Muscle of leg (tissue), 11 donors: ENCODE results near the gene ABCA6. TPM values are rescaled to one million over a fixed set of nuclear protein-coding genes. Genes with fewer than 3 reads are reported as not detected.

ENCODE experiments used
- DNase-seq: peaks from one replicate; pipeline ENCODE4 v3.0.0; 2013
- H3K27ac ChIP-seq: one replicate; pipeline ENCODE4 v1.5.1; 2013; ENCODE audit warnings: mild to moderate bottlenecking, low read length, control low read depth
- H3K27me3 ChIP-seq: one replicate; pipeline ENCODE4 v1.6.1; 2013; ENCODE audit warnings: low read length; ENCODE audit not compliant: control insufficient read depth, insufficient read depth
- H3K36me3 ChIP-seq: one replicate; pipeline ENCODE4 v1.6.1; 2013; ENCODE audit warnings: low read length; ENCODE audit not compliant: control insufficient read depth, insufficient read depth
- H3K4me1 ChIP-seq: one replicate; pipeline ENCODE4 v1.6.1; 2013; ENCODE audit warnings: low read length; ENCODE audit not compliant: control insufficient read depth, insufficient read depth
- H3K4me3 ChIP-seq: one replicate; pipeline ENCODE4 v1.5.1; 2013; ENCODE audit warnings: low read length, control low read depth
- H3K9me3 ChIP-seq: replicated peaks from 2 replicates; pipeline ENCODE4 v1.6.1; 2013; ENCODE audit warnings: low read depth, low read length; ENCODE audit not compliant: control insufficient read depth
- WGBS: methylation state at CpG from one replicate; pipeline ENCODE4 v1.1.5; 2013; ENCODE audit warnings: missing lambda C conversion rate; ENCODE audit not compliant: insufficient coverage; 5-methylcytosine and 5-hydroxymethylcytosine counted together
- polyA plus RNA-seq, 8 donors: library from polyadenylated mRNA; unstranded; fragments of 120-200 nt; gene quantifications; one replicate each; pipeline versions ENCODE4 v1.2.1 to v1.2.3, GENCODE V29; 2013; ENCODE audit warnings: inconsistent platforms in 1 of 8, low replicate concordance in 1 of 8; ENCODE audit not compliant: insufficient read length in 8 of 8, insufficient read depth in 1 of 8
- total RNA-seq: library from RNA; stranded (reverse); fragments of 120-200 nt; gene quantifications from one replicate; pipeline ENCODE4 v1.2.4, GENCODE V29; 2013

ABCA6 gene
- total and polyA plus RNA-seq, 9 donors, result 7.2 to 24.3 (median 8.7) TPM

DNA sequence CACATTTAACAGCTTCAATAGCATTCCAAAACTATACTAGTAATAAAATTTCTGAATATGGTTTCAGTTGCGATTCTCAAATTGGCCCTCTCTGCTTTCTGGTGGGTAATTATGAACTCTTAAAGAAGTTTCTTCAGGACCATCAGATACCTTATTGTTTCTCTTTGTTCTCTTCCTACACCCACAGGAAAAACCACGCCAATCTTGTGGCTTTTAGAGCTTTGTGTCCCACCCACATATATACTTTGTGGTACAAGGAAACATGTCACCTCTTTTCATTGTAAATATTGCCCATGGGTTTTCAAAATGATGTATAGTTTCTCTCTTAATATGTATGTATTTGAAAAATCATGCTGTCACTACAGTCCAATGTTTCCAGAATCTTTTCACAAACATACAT lies 93.1 kb downstream of the ABCA6 start:
- no peak overlapping the region for H3K27ac ChIP-seq
- no peaks in the 10 kb centered on the region for H3K9me3 ChIP-seq
- H3K27me3 ChIP-seq, result peaks cover 2% of the 10 kb centered on the region
- peaks cover 5% of the 10 kb centered on the region for H3K36me3 ChIP-seq
- no peak overlapping the region for H3K4me3 ChIP-seq
- no peaks in the 10 kb centered on the region for H3K4me1 ChIP-seq
- no peak for DNase-seq
- no CpG with 5 or more reads among the region's 2 CpGs for WGBS

DNA sequence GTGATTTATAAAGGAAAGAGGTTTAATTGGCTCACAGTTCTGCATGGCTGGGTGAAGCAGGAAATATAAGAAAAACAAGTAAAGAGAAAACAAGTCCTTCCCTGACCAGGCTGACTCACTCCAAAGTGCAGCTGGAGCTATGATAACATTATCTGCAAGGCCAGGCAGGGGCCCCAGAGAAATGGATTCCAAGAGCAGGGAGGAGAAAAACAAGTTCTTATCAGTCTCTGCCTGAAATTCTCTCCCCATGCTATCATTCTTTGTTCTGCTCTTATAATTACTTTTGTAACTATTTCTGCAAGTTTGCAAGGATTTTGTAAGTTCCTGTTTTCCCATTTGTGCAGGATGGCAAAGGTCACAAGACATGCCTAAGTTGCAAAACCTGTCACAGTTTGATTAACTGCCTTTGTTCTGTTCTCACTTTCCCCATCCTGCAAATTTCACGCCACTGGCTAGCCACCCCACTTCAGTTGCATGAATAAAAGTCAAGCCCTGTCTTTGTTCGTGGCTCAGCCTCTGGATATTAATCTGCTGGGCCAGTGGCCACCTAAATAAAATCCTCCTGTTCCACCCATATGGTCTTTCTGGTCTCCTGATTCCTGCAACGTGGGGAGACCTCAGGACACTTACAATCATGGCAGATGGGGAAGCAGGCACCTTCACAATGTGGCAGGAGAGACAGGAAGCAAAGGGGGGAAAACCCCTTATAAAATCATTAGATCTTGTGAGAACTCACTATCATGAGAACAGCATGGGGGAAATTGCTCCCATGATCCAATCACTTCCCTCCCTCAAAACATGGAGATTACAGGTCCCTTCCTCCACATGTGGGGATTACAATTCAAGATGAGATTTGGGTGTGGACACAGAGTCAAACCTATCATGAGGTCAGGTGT lies 94.1 kb downstream of the ABCA6 start:
- H3K27ac ChIP-seq, result peak overlapping the region; percentile 16
- H3K36me3 ChIP-seq, result peaks cover 5% of the 10 kb centered on the region
- H3K4me3 ChIP-seq, result no peak overlapping the region
- WGBS, result 34% methylated on average over 2 of the region's 3 CpGs
- H3K9me3 ChIP-seq, result no peaks in the 10 kb centered on the region
- peak; percentile 75 for DNase-seq
- H3K4me1 ChIP-seq, result no peaks in the 10 kb centered on the region
- H3K27me3 ChIP-seq, result peaks cover 2% of the 10 kb centered on the region

DNA sequence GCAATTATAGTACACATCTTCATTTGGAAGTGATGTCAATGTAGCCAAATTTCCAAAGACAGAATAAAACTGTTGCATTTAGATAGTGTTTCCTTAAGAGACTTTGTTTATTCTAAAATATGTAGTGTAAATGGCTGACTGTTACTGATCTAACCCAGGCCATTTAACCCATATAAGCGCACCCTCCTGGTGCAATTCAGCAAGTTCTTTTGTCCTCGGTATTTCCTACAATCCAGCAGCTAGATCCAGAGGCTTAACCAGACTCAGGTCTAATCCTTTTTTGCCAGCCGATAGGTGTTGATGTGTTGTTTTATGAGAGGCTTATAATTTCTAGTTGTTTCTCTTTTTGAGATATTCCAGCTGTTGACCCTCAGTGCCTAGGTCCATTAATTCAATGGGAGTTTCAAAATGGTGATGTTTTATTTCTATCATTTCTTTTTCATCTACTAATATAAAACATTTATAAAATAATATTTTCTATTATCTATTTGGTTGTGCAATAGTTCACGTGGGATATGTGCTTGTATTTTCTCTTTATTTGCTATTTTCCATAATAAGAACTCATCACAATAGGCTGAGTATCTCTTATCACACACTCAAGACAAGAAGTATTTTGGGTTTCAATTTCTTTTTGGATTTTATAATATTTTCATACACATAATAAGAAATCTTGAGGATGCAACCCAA lies 95.4 kb downstream of the ABCA6 start:
- H3K4me1 ChIP-seq, result no peaks in the 10 kb centered on the region
- no CpG with 5 or more reads among the region's 4 CpGs for WGBS
- no peak overlapping the region for H3K27ac ChIP-seq
- no peaks in the 10 kb centered on the region for H3K9me3 ChIP-seq
- H3K36me3 ChIP-seq, result peaks cover 5% of the 10 kb centered on the region
- H3K27me3 ChIP-seq, result peaks cover 2% of the 10 kb centered on the region
- H3K4me3 ChIP-seq, result no peak overlapping the region
- no peak for DNase-seq

DNA sequence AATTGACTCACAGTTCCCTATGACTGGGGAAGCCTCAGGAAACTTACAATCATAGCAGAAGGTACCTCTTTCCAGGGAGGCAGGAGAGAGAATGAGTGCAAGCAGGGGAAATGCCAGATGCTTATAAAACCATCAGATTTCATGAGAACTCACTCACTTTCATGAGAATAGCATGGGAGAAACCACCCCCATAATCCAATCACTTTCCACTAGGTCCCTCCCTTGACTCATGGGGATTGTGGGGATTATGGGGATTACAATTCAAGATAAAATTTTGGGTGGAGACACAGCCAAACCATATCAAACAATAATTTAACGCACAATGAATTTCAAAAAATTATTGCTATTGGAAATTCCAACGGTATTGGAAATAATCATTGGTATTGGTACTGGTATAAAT lies 96.0 kb downstream of the ABCA6 start:
- WGBS, result no CpG with 5 or more reads among the region's 2 CpGs
- H3K4me1 ChIP-seq, result no peaks in the 10 kb centered on the region
- DNase-seq, result no peak
- H3K4me3 ChIP-seq, result no peak overlapping the region
- H3K9me3 ChIP-seq, result no peaks in the 10 kb centered on the region
- no peak overlapping the region for H3K27ac ChIP-seq
- peaks cover 2% of the 10 kb centered on the region for H3K27me3 ChIP-seq
- peaks cover 5% of the 10 kb centered on the region for H3K36me3 ChIP-seq

DNA sequence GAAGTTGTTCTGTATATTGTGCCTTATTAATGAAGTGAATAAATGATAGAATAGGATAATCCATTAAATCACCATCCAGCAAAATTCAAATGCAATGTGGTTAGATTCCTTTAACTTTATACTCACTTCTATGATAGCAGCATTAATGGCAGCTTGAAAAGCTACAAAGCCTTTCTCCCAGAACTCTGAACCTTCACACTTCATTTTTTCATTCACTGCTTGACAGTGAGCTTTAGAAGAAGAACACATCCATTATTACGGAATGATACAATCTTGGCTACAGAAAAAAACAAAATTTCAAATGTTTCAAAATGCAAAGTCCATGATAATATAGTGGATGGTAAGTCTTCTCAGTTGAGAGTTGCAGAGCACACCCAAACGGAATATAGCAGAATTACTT lies 97.3 kb downstream of the ABCA6 start:
- no peak for DNase-seq
- peaks cover 5% of the 10 kb centered on the region for H3K36me3 ChIP-seq
- no CpG with 5 or more reads among the region's 2 CpGs for WGBS

DNA sequence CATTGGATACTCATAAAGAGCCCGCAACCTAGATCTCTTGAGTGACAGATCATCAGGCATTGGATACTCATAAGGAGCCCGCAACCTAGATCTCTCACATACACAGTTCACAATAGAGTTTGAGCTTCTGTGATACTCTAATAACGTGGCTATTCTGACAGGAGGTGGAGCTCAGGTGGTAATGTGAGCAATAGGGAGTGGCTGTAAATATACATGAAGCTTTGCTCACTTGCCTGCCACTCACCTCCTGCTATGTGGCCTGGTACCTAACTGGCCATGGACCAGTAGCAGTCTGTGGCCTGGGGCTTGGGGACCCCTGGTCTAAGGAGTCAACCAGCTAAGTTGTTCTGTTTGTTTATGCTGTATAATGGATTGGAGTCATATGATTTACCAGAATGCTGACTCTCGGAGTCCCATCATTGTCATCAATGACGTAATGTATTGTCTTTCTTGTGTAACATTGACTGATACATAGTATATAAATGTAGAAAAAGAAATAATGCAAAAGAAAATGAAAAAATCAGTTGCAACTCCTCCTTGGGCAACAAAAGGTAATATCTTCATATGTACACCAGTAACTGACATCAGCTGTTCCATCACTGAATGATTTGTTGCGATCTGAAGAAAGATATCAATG lies 98.5 kb downstream of the ABCA6 start:
- no peak for DNase-seq
- Histone ChIP-seq H3K27ac (no peak overlapping the region), H3K36me3 (peaks cover 4% of the 10 kb centered on the region), H3K4me3 (no peak overlapping the region), H3K4me1 (no peaks in the 10 kb centered on the region), H3K9me3 (no peaks in the 10 kb centered on the region), H3K27me3 (peaks cover 2% of the 10 kb centered on the region)
- no CpG with 5 or more reads among the region's 6 CpGs for WGBS

More for the DNA sequence above, 97.3 kb downstream of the ABCA6 start:
- Histone ChIP-seq H3K27ac (no peak overlapping the region), H3K27me3 (peaks cover 2% of the 10 kb centered on the region), H3K4me3 (no peak overlapping the region), H3K4me1 (no peaks in the 10 kb centered on the region), H3K9me3 (no peaks in the 10 kb centered on the region)

DNA sequence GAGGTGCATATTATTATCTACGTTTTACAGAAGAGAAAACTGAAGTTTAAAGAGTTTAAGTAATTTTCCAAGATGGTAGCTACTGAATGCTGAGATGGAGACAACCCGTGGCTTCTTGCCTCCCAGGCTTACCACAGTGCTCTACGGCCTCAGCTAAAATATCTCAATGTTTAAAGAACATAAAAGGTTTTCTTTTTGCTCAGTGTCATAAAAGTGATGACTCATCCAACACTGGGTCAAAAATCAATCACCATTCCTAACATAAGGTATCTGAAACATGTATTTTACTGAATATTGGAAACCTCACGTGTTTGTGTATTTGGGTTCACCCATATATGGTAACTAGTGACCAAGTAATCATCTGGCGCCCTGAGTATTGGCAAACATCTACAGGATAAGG lies 99.4 kb downstream of the ABCA6 start:
- no peak for DNase-seq
- no peaks in the 10 kb centered on the region for H3K36me3 ChIP-seq
- WGBS, result no CpG with 5 or more reads among the region's 5 CpGs
- H3K9me3 ChIP-seq, result peaks cover 1% of the 10 kb centered on the region
- H3K4me1 ChIP-seq, result no peaks in the 10 kb centered on the region
- no peak overlapping the region for H3K4me3 ChIP-seq
- H3K27ac ChIP-seq, result no peak overlapping the region
- no peaks in the 10 kb centered on the region for H3K27me3 ChIP-seq

DNA sequence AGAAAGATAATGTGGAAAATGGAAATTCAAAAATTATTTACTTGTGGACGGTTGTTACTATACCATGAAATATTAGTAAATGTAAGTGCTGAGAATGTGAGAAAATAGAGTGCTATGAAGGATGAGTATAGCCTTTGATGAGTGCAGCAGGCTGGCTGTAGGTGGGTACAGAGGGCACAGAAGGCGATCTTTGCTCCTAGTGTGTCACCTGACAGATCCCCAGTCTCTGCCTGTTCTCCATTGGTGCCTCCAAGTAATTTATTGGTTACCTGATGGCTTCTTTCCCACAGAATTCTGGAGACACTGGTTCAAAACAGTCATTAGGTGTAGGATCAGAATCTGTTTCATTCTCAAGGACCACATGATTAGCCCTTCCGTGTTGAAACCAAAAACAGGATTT lies 109.9 kb downstream of the ABCA6 start:
- 67% methylated on average over 1 of the region's 3 CpGs for WGBS
- Histone ChIP-seq H3K9me3 (no peaks in the 10 kb centered on the region), H3K36me3 (peaks cover under 1% of the 10 kb centered on the region), H3K27ac (no peak overlapping the region), H3K4me1 (no peaks in the 10 kb centered on the region), H3K27me3 (no peaks in the 10 kb centered on the region), H3K4me3 (no peak overlapping the region)
- no peak for DNase-seq

DNA sequence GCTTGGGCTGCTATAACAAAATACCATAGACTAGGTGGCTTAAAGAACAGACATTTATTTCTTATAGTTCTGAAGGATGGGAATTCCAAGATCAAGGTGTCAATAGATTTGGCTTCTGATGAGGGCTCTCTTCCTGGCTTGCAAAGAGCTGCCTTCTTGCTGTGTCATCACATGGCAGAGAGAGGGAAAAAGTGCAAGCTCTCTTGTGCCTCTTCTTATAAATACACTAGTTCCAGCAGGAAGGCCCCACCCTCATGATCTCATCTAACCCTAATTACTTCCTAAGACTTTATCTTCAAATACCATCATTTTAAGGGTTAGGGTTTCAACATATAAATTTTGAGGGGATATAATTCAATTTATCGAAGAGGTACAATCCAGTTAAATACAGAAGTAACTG lies 111.5 kb downstream of the ABCA6 start:
- Histone ChIP-seq H3K36me3 (peaks cover 3% of the 10 kb centered on the region), H3K27me3 (no peaks in the 10 kb centered on the region), H3K9me3 (no peaks in the 10 kb centered on the region), H3K27ac (no peak overlapping the region), H3K4me3 (no peak overlapping the region), H3K4me1 (no peaks in the 10 kb centered on the region)
- DNase-seq, result peak; percentile 11
- WGBS, result 100% methylated on average over 1 of the region's 1 CpG
